Suprapubic skin (tissue), 4 donors: ENCODE measurements around the gene PIGA.

Experiments used
- EP300 ChIP-seq: sonication (generic); formaldehyde crosslinking; IDR thresholded peaks from one replicate; pipeline ENCODE4 v1.6.1; 2017; ENCODE audit warnings: antibody characterized with exemption
- POLR2A ChIP-seq, 2 donors: fragments of 450-650 bp; IDR thresholded peaks; one replicate each; pipeline ENCODE4 v1.6.1; 2017; ENCODE audit warnings: antibody characterized with exemption in 2 of 2, mild to moderate bottlenecking in 2 of 2, moderate library complexity in 2 of 2
- POLR2AphosphoS5 ChIP-seq, 3 donors: sonication (generic); formaldehyde crosslinking; IDR thresholded peaks; one replicate each; pipeline ENCODE4 v1.6.1; 2017; ENCODE audit warnings: antibody characterized with exemption in 3 of 3
- TF ChIP-seq, protein P1 (sequence below), 2 donors: fragments of 200-600 bp in 1 of 2; fragments of 450-650 bp in 1 of 2; sonication (generic) in 1 of 2; IDR thresholded peaks; one replicate each; pipeline ENCODE4 v1.5.1; 2016 to 2019; ENCODE audit warnings: antibody characterized with exemption in 2 of 2, mild to moderate bottlenecking in 1 of 2, moderate library complexity in 1 of 2

DNA sequence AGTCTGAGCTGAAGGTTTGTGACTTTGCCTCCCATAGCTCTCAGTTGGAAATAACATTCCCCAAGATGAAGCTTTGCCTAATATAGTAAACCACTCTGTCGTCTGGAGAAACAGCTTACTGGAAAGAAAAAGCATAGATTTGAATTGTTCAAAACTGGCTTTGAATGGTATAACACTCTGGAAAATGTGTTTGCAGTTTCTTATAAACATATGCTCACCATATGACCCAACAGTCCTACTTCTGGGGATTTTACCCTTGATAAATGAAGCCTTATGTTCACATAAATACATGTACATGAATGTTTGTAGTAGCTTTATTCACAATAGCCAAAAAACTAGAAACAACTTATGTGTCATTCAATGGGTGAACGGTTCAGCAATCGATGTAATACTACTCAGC lies 38.7 kb upstream of the PIGA start:
- TF ChIP-seq POLR2A (IDR thresholded peaks at IDR 0.05), result no peak
- TF ChIP-seq, protein P1, sequence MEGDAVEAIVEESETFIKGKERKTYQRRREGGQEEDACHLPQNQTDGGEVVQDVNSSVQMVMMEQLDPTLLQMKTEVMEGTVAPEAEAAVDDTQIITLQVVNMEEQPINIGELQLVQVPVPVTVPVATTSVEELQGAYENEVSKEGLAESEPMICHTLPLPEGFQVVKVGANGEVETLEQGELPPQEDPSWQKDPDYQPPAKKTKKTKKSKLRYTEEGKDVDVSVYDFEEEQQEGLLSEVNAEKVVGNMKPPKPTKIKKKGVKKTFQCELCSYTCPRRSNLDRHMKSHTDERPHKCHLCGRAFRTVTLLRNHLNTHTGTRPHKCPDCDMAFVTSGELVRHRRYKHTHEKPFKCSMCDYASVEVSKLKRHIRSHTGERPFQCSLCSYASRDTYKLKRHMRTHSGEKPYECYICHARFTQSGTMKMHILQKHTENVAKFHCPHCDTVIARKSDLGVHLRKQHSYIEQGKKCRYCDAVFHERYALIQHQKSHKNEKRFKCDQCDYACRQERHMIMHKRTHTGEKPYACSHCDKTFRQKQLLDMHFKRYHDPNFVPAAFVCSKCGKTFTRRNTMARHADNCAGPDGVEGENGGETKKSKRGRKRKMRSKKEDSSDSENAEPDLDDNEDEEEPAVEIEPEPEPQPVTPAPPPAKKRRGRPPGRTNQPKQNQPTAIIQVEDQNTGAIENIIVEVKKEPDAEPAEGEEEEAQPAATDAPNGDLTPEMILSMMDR (IDR thresholded peaks at IDR 0.05), result no peak
- TF ChIP-seq POLR2AphosphoS5 (IDR thresholded peaks at IDR 0.05), result no peak
- no peak for TF ChIP-seq EP300
